Measurements from ENCODE around the gene PRKCD.

The PRKCD gene

GRCh38 chr3:53171827-53172505 lies 11.0 kb downstream of the PRKCD start:
- no peak for DNase-seq

- DNase-seq, result no peak
These were observed 12.1 kb downstream of the PRKCD start for GRCh38 chr3:53173107-53173506.

- DNase-seq, result no peak
These were observed 13.6 kb downstream of the PRKCD start for GRCh38 chr3:53174346-53175250.

GRCh38 chr3:53175613-53176540 lies 14.9 kb downstream of the PRKCD start:
- DNase-seq, result no peak

GRCh38 chr3:53178246-53178645 lies 17.2 kb downstream of the PRKCD start:
- DNase-seq, result no peak

- DNase-seq, result no peak
These were observed 18.6 kb downstream of the PRKCD start for GRCh38 chr3:53179580-53179979.

GRCh38 chr3:53180305-53181023 lies 19.5 kb downstream of the PRKCD start:
- no peak for DNase-seq

- no peak for DNase-seq
These were observed 20.0 kb downstream of the PRKCD start for GRCh38 chr3:53181024-53181371.

GRCh38 chr3:53181528-53181927 lies 20.5 kb downstream of the PRKCD start:
- DNase-seq, result no peak

GRCh38 chr3:53182764-53183355 lies 21.9 kb downstream of the PRKCD start:
- no peak for DNase-seq

- no peak for DNase-seq
These were observed 22.5 kb downstream of the PRKCD start for GRCh38 chr3:53183514-53183913.

GRCh38 chr3:53184701-53185100 lies 23.7 kb downstream of the PRKCD start:
- DNase-seq, result no peak

GRCh38 chr3:53185761-53186465 lies 24.9 kb downstream of the PRKCD start:
- no peak for DNase-seq

- DNase-seq, result no peak
These were observed 25.7 kb downstream of the PRKCD start for GRCh38 chr3:53186726-53187125.

- no peak for DNase-seq
These were observed 26.4 kb downstream of the PRKCD start for GRCh38 chr3:53187430-53187829.

GRCh38 chr3:53188136-53188685 lies 27.2 kb downstream of the PRKCD start:
- DNase-seq, result no peak

GRCh38 chr3:53188720-53189119 lies 27.7 kb downstream of the PRKCD start:
- DNase-seq, result no peak

GRCh38 chr3:53189276-53189675 lies 28.3 kb downstream of the PRKCD start:
- DNase-seq, result no peak

- no peak for DNase-seq
These were observed 29.6 kb downstream of the PRKCD start for GRCh38 chr3:53190659-53191058.

GRCh38 chr3:53191836-53192480 lies 30.9 kb downstream of the PRKCD start:
- DNase-seq, result no peak

GRCh38 chr3:53192608-53193007 lies 31.6 kb downstream of the PRKCD start:
- DNase-seq, result no peak
